HG02884 (cell line): ENCODE data around the gene COLEC12.

Source experiments
- ATAC-seq: cut with Tn5 transposase; IDR thresholded peaks from one replicate; pipeline ENCODE4 v1.9.1; 2021; ENCODE audit warnings: mild to moderate bottlenecking, moderate library complexity; ENCODE audit not compliant: unreplicated experiment

The COLEC12 gene

DNA sequence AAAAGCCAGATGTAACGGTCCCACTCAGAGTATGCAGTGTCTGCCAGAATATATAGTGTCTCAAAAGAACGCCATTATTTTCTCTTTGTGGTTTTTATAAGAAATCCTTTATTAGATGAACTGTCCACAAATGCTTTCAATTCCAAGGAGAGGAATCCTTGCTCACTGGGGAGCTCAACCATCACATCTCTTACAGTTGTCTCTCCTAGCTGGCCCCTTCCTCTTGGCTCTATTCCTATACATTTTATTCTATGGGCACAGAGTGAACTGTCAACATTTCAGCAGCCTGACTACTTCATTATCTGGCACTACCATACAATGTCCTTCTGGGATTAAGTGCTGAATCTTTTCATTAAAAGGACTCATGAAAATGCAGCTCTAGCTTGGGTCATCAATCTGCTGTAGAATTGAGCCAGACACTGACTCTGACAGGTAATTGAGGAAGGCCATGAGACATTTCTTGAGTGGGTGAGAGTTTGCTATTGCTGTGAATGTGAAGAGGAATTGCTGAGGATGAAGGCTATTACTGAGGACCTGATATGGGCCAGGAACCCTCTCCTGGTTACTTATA is 136.2 kb downstream of the COLEC12 start:
- ATAC-seq: no peak

DNA sequence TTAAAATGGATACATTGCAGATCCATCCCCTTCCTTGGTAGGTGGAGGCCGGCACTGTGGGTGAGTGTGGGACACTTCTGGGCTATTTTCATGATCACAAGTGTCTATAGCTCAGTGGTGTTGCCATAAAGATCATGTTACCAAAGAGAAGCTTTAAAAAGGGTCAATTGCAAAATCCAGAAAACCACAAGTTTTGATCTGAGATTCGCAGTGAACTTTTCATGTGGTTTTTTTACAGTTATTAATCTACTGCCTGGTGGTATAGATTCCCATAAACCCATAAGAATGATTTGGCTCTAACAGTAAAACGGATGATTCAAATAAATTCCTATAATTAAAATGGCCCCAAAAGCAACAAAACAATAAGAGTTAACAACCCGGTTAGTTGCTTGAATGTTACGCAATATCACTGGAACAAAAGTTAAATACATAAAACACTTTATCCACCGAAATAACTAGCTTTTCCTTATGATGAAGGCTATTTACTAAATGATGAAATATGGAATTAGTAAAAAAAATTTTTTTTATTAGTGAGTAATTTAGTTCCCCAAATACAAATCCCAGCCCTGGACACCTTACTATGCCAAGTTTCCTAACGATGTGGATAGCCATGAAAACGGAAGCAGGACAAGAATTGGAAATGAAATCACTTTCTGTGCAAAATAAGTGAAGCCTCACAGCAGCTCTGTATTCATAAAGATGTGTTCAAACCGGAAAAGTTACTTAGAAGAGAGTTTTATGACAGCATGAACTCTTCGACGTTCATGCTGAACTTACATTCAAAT is 137.0 kb downstream of the COLEC12 start:
- no peak for ATAC-seq

DNA sequence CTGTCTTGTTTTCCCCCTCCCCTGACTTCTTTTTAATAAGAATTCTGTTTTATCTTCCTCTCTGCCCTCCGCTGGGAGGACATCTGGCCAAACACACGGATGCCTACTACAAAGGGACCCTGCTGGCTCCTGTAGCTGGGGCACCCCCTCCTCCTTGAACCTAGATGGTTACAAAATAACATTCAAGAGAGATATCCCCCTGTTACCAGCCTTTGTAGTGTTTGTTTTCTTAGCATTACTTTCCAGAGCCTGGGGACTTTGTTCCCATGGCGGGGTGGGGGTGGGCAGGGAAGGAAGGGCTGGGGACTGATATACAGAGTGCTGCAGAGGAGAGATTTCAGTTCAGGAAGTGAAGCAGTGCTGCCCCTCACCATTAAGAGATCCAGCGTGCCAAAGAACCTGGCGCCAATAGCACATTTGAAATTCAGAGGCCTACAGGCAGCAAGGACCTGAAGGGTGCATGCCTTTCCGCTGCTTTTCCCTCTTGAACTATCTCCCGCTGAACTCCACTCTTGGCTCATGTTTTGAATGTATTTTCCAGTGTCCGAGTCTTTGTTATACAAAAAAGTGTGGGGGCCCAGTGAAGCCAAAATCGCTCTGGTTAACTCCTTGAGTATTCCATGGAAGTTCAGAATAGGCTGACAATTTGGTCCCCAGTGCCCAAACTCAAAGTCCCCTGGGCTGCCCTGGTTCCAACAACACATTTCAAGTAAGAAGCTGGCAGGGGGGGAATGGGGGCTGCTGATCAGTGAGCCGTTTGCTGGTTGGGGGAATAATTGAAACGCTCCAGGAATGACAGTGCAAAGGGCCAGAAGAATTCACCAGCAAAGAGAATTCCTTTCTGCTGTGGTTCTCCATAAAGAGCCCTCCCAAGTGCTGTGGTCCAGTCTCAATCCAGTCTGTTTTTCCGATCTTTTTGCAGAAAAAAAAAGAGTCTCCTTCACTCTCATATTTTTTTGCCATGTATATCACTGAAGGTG is 137.9 kb downstream of the COLEC12 start:
- ATAC-seq: no peak

DNA sequence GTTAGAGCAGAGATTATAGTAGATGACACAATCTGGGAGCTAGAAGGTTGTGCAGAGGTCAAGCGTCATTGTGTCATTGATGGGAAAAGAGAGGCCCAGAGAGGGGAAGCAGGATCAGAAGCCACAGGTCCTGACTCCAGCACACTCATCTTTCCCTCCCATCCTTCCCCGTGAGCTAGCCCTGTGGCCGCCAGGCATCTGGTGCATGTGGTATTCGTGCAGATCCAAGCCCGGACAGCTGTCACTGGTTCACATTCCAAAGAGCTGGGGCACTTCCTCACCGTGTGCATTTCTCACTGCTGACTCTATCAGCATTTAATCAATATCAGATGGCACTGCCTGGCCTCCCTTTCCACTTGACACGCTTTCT is 138.6 kb downstream of the COLEC12 start:
- no peak for ATAC-seq

DNA sequence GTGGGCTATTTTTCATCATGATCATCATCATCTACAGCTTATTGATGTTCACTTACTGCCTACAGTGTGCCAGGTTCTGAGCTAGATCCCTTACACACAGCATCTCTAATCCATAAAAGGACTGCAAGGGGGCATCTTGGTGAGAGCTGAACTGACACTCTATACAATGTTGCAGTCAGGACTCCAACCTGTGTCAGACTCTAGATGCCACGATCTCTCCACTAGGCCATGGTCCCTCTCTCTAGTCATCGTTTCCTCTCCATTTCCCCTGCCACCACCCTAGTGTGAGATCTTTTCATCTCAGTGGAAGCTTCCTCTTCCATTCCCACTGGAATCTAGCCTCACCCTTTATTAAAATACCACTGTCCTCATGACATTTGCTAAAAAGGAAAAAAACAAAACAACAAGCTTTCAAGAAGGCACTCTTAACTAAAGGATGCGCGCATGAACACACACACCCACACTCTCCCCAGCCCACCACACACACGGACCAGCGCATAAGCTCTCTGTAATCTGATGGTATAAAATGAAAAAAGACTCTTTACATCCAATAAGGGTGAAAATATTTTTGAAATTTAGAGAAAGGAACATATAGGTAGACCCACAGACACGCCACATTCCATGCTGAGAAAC is 139.3 kb downstream of the COLEC12 start:
- ATAC-seq: no peak

DNA sequence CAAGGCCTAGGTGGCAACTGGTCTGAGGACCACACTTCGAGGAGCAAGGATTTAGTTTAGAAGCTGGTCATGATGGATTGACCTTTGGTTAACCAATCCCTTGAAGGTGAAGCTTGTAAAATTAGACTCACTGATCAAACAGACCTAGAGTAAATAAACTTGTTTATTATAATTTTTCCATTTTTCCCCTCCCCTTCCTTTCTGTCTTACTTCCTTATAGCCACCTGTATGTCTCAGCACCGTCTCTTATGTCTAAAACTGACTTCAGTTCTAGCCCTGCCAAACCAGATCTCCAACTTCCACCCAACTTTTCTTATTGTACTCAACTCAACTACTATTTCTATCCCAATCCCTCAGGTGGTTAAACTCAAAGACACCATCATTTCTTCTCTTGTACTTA is 139.8 kb downstream of the COLEC12 start:
- no peak for ATAC-seq

DNA sequence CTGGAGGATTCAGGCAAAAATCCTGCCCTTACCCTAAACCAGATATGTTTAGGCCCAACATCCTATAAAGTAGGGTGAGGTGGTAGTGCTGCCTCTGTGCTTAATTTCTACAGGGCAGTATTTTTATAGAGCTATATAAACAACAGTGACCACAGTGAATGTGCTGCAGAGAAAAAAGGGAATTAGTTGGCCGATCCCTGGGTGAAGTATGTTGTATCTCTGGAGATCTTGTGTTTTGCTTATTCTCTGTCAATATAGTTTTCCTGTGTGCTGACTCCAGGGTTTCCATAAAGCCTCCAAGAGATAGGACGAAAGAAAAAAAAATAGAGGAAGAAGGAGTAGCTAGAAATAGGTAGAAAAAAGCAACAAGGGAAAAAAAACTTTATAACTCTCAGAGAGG is 143.7 kb downstream of the COLEC12 start:
- no peak for ATAC-seq

DNA sequence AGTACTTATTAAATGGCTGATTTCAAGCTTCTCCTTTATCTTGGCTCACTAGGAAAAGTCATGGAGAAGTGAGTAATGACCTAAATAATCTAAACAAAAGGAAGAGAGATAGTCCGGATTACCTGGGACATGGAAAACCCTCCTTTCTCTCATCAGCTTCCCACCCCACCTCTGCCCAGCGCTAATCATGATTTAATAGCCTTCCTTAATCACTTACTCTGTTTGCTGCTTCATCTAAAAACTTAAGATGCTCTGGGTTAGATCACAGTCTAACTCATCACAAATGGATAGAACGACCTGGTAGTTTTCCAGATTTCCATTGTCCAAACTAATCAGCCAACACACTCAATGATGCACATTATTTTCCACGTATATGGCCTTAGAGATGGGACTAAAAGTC is 144.8 kb downstream of the COLEC12 start:
- ATAC-seq: no peak

DNA sequence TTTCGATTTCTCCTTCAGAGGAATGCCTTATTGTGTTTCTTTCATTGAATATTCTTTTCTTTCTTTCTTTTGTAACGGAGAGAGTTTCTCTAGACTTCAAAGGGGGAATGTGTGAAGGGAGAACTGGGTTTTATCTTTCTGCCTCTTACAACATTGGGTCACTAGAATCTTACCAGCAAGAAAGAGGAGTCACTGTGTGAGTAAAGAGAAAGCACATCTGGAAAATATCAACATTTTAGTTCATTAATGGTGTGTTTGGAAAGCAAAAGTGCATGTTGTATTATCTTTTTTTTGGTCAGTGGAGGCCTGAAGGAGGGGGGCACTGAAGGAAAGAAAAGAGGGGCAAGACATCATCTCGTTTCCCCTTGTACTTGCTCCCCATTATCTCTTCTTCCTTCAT is 146.0 kb downstream of the COLEC12 start:
- ATAC-seq: no peak

DNA sequence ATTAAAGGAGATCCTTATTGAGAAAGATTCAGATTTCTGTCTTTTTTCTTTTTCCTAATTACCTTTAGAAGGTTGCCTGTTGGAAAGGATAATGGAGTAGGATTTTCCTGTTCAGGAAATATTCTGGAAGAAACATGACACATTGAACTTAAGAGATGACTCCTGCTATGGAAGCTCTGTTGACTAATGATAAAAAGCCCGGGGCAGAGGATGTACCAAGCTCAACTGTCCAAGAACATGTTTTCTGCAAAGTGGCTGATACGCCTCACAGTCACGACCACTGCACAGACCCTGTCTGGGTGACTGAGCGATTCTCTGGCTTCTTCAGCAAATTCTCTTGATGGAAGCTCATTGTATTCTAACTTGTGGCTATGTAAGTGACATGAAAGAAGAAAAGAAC is 146.5 kb downstream of the COLEC12 start:
- ATAC-seq: no peak

DNA sequence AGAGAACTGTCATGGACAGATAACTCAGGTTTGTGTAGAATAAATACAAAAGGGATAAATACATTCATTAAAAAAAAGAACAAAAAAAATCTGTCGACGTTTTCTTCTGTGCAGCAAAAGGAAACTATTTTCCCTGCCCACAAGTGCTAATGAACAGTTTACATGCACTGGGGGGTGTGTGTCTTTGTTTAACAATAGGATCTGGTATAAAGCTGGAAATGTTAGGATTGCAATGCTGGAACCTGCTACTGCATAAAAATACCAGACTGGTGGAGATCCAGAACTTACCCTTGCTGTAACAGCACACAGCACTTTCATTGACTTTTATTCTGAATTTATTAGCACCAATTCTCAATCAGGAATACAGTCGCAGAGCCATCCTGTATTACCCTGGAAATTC is 148.1 kb downstream of the COLEC12 start:
- ATAC-seq: no peak

DNA sequence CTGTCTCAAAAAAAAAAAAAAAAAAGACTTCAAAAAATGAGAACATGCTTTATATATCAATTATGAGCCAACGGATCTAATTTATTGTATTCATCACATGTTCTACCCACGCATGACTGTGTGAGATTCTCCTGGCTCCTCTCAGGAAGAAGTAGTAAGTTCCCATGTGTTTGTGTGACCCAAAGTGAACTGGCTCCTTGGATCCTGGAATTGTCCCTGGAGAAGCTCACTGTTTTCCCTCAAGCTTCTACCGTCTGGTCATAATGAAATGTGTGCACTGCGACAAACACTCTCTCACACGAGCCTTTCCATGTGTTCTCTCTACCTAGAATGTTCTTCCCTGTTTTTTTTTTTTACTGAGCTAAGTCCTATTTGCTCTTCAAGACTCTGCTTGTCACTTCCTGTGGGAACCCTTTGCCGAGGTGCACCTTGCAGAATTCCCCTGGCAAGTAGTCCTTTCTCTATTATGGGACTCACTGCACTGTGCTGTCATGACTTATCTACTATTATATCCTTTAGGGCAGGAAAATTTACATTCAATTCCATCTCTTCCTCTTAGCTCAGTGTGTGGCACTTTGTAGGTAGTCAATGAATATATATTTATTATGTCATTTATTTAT is 149.4 kb downstream of the COLEC12 start:
- ATAC-seq: no peak

DNA sequence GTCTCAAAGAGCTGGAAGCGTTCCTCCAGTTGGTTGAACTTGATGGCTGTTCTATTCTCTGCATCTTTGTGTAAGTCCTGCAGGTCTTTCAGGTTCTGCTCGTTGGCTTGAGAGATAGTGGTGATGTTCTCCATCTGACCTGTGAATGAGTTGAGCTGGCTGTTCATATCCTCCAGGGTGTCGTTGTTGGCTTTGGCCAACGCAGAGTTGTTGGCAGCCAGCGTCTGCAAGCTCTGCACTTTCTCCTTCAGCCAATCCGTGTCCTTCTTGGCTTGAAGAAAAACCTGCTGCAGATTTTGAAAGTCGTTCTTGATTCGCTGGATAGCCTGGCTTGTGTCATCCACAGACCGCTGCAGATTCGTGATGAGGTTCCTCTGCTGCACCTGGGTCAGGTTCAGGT is 153.9 kb downstream of the COLEC12 start:
- ATAC-seq: no peak

DNA sequence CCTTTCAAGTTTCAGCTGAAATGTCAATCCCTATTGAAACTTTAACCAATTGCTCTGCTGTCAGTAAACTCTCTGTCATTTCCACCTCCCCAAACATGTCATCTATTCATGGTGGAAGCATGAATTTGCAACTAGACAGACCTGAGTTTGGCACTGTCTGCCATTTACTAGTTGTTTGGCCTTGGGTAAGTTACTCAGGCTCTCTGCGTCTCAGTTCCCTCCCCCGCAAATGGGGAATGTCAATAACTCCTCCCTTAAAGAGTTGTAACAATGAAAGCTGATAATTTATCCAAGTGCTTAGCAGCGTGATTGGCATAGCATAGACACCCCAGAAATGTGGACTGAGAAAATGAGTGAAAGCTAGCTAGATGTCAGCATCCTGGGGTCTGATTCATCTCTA is 159.4 kb downstream of the COLEC12 start:
- no peak for ATAC-seq

DNA sequence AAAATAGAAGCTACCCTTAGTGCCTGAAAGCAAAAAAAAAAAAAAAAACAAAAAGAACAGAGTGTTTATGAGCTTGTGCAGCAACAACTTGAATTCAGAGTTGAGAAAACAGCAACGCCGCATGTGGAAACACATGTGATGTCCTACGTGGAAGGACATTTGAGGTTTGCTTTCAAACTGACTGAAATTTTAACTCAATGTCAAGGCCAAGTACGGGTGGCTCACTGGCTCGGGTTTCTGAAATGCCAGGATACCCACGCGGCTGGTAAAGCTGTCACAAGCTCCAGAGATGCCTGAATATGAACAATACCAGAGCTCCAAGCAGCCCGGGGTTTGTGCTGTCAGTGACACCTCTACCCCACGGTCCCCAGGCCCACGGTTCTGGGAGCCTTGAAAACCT is 160.5 kb downstream of the COLEC12 start:
- no peak for ATAC-seq

DNA sequence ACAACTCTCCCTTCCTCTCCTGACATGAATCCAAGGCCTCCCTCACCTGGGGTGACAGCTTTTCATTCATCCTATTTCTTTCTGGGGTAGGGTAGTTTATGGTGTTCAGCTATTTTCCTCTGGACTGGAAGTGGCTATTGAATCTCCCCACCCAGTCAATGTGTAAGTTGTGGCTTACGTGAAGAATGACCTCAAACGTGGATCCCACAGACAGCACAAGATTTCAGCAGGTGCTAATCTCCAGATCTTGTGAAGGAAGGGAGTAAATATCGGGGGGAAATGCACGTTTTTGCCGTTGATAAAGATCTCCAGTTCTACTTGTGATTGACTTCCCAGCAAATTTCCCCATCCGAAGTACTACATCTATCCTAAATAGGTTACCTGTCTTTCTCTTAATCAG is 161.3 kb downstream of the COLEC12 start:
- ATAC-seq: no peak

DNA sequence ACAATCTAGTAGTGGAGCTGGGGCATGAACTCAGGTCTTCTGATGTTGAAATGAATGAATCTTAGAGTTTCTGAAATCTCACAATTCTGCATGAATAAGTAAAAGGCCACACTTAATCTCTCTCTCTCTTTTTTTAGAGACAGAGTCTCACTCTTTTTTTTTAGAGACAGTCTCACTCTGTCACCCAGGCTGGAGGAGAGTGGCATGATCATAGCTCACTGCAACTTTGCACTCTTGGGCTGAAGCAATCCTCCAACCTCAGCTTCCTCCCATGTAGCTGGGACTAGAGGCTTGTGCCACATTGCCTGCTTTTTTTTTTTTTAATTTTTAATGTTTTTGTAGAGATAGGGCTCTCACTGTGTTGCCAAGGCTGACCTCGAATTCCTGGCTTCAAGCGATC is 163.8 kb downstream of the COLEC12 start:
- no peak for ATAC-seq

DNA sequence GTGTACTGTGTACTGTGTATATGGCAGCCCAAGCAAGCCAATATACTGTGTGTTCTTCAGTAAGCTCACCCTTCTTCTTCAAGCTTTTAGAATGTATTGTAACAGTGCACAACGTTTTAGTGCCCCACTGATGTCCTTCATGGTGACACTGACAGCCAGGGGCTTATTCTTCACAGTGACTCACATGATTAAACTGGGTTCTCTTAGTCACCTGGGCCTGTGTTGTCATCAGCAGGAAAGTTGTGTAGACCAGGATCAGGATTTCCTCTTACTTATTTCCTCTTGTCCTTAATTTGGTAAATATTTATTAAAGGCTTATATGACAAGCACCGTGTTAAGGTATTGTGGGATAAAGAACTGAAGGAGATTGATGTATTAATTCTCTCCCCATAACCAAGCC is 164.8 kb downstream of the COLEC12 start:
- no peak for ATAC-seq

DNA sequence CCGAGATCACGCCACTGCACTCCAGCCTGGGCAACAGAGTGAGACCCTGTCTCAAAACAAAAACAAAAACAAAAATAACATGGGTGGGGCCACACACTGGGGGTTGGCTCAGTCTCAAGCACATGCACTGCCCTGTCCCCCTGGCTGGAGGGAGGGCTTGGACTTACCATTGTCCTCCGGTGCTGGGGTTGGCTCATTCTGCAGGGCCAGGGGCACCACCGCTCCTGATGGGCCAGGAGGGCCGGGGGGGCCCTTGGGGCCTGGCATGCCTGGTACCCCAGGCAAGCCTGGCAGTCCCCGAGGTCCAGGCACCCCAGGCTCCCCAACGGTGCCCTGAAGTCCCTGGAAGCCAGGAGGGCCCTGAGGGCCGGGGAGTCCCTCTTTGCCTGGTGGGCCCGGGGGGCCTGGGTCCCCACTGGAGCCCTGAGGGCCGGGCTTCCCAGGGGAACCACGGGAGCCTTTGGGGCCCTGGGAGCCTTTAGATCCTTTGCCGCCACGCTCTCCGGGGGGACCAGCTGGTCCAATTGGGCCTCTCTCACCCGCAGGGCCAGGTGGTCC is 165.8 kb downstream of the COLEC12 start:
- ATAC-seq: no peak

DNA sequence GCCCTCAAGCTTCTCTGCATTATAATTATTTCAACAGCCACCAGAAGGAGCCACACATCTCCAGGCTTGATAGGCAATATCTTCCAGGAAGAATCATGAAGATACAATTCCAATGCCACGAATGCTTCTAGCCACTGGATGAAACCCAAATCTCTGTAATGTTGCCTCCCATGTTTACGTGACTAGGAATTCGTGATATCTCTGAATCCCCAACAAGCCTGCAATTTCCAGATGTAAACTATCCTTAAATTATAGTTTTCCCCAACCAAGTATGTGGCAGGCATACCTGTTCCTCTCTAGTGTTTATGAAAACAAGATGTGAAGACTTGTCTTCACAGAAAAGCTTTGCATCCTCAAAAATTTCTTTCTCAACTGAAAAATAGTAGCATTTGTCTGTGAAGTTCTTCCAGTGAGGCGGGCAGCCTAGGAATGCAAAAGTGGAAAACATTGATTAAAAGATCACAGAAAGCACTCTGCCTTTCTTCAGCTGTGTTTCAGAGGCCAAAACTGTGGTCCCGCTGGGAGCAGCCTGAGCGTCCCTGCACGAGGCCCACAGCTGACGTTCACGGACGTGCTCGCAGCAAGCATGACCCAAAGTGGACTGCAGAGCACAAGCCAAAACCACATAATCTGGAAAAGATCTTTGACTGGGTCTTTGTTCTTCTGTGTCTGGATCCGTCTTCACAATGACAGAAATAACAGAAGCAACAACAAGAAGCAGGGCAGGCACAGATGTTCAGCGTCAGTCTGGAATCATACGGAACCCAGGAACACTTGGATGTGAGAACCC is 167.6 kb downstream of the COLEC12 start:
- no peak for ATAC-seq
